NCI-H146 (cell line): Measurements from ENCODE around the gene ARHGEF19.
A peak's percentile ranks its signal among the peaks of the same experiment; 100 is the strongest.
"Not testable (repeated sequence)": the region's sequence is repeated elsewhere in the genome, so short reads cannot be mapped to it uniquely, and the experiment has no call there.

ENCODE experiments used
- DNase-seq: peaks from one replicate; lab custom pipeline; 2025; lab: John Stamatoyannopoulos, UW

The ARHGEF19 gene

DNA sequence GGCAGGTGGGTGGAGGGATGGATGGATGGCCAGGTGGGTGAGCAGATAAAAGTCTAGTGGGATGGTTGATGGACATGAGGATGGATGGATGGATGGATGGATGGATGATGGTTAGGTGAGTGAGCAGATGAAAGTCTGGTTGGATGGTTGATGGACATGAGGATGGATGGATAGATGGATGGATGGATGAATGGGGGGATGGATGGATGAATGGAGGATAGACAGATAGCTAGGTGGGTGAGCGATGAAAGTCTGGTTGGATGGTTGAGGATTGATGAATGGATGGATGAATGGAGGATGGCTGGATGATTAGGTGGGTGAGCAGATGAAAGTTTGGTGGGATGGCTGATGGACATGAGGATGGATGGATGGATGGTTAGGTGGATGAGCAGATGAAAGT lies 9.0 kb upstream of the ARHGEF19 start:
- DNase-seq = no peak

DNA sequence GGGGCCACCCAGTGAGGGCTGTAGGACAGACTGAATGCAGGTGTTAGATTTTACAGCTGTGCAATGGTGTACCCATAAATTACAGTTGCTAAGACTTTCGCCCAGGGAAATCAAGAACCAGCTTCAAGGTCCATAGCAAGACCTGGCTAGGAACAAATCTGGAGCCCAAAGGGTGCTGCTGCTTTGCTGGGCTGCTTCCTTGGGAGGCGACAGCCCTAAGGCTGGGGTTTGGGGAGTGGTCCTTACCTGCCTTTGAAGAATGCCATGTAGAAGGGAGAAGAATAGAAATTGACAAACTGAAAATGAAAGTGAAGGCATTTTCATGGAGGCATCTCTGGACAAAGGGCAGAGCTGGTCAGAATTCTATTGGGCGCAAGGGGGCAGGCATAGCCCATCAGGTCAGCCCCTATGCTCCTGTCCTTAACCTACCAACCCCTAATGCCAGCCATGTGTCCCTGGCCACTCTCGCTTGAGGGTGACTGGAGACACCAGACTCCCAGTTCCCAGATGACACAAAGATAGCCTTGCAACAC lies 7.6 kb upstream of the ARHGEF19 start:
- no peak for DNase-seq

GRCh38 chr1:16218674-16219071 lies 6.2 kb upstream of the ARHGEF19 start:
- no peak for DNase-seq

- DNase-seq = no peak
Measured at GRCh38 chr1:16218014-16218673, 5.7 kb upstream of the ARHGEF19 start.

DNA sequence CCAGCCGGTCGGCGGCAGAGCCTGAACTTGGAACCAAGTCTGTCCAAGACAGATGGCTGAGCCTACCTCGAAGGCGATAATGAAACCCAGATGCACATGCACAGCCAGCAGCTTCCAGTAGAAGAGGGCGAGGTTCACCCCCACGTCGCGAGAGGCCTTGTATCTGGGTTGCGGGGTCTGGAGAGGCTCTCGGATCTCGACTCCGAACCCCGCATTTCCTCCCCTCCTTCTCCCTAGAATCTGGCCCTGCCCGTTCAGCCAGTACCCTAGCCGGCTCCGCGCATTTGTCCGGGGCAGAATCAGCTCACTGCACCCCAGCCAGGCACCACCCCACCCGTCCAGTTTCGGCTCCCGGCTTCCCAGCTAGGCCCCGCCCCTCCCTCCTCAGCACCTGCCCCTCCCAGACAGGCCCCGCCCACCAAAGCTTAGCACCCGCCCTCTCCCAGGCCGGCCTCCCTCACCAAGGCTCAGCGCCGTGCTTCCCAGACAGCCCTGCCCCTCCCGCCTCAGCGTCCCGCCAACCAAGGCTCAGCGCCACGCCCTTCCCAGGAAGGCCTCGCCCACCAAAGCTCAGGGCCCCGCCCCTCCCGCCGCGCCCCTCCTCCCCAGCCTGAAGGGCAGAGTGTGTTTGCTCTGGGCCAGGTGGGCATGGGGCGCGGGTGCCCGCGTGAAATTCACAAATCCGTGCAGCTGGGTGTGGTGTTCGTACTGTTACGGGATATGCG lies 4.8 kb upstream of the ARHGEF19 start:
- DNase-seq = peak; percentile 91

DNA sequence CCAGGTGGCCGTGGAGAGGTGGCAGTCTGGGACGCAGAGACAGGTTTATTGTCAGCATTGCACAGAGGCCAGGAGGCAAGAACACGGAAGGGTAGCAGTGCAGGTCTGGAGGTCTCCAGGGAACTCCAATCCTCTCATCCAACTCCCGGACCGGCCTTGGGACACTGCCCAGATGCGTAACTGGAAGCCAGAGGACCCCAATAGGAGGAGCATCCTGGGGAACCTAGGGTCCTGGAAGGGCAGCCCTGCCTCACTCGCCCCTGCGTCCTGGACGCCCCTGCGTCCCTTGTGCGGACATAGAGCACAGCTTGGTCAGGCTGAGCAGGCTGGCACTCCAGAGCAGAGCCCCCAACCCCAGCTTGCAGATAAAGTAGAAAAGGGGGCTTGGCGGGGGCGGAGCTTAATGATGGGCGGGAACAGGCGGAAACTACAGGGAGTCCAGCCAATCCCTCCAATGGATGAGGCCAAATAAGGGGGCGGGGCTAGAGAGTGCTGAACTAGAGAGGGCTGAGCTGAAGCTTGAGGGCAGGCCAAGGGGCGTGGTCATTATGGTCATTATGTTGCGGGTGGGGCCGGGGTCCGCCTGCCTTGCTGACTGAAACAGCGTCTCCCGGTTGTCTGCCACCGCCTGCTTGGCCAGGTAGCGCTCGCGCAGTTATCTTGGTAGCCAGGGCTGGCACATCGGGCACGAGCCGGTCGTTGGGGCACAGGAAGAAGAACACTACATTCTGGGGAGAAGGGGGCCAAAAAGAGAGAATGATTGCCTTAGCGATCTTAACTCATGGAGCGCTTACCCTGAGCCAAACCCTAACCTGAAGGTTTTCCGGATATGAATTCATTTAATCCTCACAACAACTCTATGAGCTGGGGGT lies 3.7 kb upstream of the ARHGEF19 start:
- DNase-seq = peak; percentile 87

DNA sequence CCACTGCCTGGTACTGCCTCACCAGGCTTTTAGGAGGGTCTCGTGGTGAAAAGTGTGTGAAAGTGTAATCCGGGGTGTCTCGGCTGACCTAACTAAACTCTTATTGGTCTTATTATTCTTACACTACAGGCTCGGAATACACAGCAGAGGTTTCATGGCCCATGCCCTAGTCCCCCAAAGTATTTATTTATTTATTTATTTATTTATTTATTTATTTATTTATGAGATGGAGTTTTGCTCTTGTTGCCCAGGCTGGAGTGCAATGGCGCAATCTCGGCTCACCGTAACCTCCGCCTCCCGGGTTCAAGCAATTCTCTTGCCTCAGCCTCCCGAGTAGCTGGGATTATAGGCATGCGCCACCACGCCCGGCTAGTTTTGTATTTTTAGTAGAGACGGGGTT lies 2.8 kb upstream of the ARHGEF19 start:
- not testable (repeated sequence) for DNase-seq

- DNase-seq = not testable (repeated sequence)
Measured at GRCh38 chr1:16213544-16213943, 1.1 kb upstream of the ARHGEF19 start.

DNA sequence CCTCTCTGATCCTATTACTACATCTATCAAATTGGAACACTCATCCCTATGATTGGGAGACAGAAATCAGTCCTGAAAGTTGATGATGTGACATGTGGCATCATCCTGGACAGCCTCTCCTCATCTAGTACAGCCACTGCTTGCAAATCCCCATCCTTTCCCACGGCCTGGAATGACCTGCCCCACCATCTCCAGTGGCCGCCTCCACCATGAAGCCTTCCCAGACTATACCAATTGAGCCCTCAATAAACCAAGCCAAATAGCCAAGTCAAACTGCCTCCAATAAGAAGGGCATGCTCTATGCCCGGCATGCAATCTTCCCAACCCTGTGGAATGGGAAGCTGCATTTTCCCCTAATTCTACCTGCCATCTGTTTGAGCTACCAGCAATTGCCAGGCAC lies 561 bp upstream of the ARHGEF19 start:
- no peak for DNase-seq

DNA sequence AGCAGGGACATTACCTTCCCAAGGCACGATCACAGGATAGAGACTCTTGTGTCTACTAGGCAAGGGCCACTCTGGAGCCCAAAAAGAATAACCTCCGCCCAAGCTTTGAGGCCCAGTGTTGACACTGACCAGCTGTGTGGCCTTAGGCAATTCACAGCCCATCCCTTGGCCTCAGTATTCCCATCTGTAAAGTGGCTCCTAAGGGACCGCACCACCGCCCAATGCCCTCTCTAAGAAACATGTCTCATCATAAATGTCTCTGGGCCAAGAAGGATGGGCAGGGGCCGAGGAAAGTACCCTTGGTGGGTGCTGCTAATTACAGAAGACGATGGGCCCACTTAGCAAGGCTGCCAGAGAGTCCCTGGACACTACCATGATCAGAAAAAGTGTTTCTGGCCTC lies 628 bp downstream of the ARHGEF19 start:
- DNase-seq = no peak

GRCh38 chr1:16210581-16210980 lies 1.9 kb downstream of the ARHGEF19 start:
- DNase-seq = no peak

DNA sequence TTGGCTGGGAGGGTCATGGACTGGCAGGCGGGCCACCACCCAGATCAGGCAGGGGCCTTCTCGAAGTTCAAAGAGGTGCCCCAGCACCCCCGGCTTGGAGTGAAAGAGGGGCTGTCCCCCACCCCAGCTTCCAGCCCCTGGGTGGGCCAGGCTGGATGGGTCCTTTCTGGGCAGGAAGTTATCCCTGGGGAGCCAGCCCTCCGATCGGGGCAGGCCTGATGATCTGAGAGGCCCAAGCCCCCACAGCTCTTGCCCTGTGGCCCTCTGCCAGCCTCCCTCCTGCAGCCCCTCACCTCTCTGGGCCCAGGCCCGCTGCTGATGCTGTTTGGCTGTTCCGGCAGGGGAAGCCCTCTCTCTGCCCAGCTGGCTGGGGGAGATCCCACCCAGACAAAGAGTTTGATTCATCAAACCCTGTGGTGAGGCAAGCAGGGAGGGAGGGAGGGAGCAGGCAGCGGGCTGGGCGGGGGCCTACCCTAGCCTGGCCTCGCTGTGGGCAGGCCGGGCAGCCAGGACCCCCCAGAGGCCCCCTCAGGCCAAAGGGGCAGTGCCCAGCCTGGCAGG lies 2.5 kb downstream of the ARHGEF19 start:
- no peak for DNase-seq

DNA sequence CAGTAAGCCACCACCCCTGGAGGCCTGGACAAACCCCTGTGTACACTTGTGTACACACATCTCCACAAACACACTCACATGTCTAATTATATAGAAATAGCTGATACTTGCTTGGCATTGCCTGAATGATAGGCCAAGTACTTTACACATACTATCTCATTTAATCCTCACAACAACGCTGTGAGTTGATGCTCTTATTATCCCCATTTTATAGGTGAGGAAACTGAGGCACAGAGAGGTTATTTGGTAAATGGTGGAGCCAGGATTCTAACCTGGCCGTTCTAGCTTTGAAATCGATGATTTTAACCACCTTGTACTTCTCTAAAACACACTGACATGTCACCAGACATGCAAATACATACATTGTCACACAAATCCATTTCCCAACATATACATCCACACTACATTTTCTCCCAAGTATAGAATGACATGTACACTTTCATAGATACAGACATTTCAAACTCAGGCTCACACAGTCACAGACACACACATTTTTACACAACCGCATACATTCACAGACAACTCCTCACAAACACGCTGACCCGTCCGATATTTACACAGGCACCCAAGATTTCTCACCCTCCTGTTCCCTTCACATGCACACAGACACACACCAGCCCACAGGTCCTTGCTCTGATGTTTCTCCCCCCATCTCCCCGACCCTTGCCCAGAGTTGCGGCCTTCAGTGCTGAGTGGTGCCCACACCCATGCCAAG lies 3.2 kb downstream of the ARHGEF19 start:
- no peak for DNase-seq

- no peak for DNase-seq
Measured at GRCh38 chr1:16208270-16208987, 4.0 kb downstream of the ARHGEF19 start.

GRCh38 chr1:16207318-16208269 lies 4.9 kb downstream of the ARHGEF19 start:
- DNase-seq = no peak

- DNase-seq = peak; percentile 97
Measured at GRCh38 chr1:16206547-16207317, 5.7 kb downstream of the ARHGEF19 start.

- no peak for DNase-seq
Measured at GRCh38 chr1:16205891-16206546, 6.4 kb downstream of the ARHGEF19 start.

GRCh38 chr1:16205334-16205671 lies 7.1 kb downstream of the ARHGEF19 start:
- no peak for DNase-seq
